Head of caudate nucleus (tissue), 42 donors: ENCODE results near the gene RNF187.
"Not testable (repeated sequence)": the region's sequence is repeated elsewhere in the genome, so short reads cannot be mapped to it uniquely, and the experiment has no call there.

ENCODE experiments used
- DNase-seq, 42 donors: peaks; one replicate each; pipeline versions ENCODE4 v3.0.0 to v3.0.0-alpha.2; 2020 to 2021; ENCODE audit warnings: mixed read lengths in 7 of 42
- intact Hi-C: fragments of 100-400 bp; cut with DNase I; formaldehyde crosslinking; loops from one replicate; pipeline ENCODE4 v1.15.0; 2022

The RNF187 gene

DNA sequence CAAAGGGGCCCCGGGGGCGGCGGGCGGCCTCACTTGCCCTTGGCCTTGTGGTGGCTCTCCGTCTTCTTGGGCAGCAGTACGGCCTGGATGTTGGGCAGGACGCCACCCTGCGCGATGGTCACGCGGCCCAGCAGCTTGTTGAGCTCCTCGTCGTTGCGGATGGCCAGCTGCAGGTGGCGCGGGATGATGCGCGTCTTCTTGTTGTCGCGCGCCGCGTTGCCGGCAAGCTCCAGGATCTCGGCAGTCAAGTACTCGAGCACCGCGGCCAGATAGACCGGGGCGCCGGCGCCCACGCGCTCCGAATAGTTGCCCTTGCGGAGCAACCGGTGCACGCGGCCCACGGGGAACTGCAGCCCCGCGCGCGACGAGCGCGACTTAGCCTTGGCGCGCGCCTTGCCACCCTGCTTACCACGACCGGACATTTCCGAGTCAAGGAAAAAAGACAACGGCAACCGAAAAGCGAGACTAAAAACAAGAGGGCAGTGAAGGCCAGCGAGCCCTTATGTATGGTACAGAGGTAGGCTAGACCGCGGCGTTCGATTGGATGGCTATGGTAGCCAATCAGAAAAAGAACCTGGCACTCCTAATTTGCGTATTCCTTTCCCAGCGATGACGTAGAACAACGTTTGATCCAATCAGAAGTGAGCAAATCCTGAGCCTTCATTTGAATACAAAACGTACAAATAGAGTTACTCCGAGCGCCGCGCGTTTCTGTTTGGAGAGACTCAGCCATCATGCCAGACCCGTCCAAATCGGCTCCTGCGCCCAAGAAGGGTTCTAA, 29.6 kb upstream of the RNF187 start:
- peak; percentile 76 to 97 (median 92) for DNase-seq

DNA sequence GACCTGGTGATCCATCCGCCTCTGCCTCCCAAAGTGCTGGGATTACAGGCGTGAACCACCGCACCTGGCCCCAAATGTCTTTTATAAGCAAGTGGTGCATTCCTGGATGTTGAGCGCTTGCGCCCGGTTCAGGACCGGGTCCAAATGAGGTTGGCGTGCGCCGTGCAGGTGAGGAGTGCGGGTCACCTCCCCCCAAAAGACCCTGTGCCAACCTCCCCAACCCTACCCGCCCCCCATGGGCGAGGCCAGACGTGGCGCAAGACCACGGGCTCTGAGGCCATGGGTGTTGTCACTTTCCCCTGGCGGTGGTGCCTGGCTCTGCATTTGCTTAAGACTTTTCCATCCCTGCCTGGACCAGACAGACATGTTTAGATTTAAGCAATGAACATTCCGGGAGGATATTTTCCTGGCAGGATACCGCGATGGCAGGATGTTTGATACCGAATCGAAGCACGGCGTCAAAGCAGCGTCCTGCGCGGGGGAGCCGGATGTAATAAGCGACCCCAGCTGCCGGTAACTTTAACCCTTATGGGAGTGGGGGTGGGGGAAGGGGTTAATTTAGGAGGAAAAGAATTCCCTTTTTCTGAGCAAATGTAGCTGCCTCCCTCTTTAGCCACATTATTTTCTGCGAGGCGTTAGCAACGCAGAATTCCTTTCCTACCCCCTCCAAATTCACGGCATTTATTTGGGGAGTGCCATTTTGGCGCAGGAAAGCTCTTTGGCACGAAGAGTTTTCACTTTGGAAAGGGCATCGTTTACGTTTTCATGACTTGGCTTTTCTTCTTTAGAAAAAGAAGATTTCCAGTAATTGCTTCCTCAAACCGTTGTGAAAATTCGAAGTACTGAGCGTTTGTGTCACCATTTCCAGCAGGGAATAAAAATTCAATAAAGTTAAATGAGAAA, 27.8 kb upstream of the RNF187 start:
- intact Hi-C loops, result loop anchor here (5.0 kb wide), 1 partner anchor 47 kb away; no protein-coding TSS in a partner anchor
- peak in 41 of 42 donors; percentile 17 to 75 (median 54) for DNase-seq

More for the DNA sequence above, 29.6 kb upstream of the RNF187 start:
- intact Hi-C loops, result loop anchor here (5.0 kb wide), 1 partner anchor 45 kb away; no protein-coding TSS in a partner anchor

DNA sequence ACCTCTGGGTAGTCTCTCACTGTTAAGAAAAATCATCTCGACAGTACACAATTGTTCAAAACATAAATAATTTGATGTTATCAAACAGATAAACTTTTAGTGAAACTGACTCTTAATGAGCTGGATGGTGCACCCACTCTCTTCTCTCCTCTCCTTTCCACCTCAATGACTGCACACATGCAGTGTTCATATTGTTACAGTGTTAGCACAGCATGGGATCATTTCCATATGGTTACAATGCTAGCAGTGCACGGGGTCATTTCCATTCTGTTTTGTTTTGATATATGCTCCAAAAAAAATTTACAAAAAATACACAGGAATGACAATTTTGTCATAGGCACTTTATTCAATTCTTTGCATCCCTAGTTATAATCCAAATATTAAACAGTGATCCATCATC, 26.4 kb upstream of the RNF187 start:
- DNase-seq, result no peak
- intact Hi-C loops, result no loop called here

DNA sequence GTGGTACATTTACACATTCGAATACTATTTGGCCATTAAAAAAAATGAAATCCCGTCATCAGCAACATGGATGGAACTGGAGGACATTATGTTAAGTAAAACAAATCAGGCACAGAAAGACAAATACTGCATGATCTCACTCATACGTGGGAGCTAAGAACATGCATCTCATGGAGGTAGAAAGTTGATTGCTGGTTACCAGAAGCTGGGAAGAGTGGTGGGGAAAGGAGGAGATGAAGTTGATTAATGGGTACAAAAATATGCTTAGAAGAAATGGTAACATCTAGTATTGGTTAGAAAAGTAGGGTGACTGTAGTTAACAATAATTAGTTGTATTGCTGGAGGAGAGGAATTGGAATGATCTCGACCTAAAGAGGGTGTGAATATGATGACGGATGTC, 24.6 kb upstream of the RNF187 start:
- no peak for DNase-seq
- intact Hi-C loops, result no loop called here

DNA sequence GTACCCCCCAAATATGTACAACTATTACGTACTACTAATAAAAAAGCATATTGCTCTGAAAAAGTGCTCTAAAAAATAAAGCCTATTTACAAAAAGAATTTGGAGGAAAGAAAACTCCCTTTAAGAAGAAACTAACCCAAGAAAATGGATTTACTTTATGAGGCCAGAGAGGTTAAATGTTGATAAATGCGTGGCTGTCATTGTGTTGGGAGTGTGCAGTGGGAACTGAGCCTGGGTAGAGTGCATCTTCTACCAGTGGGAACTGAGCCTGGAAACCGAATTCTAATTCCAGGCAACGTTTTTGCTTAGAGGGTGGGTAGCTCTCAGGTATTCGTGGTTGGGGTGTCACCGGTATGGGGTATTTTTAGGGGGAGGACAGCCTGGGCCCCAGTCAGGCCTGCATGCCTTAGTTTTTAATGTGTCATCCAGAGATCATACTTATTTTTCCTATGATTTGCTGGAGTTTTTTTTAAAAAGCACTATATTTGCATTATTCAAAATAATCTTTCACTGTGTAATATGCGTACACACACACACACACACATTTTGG, 24.1 kb upstream of the RNF187 start:
- intact Hi-C loops, result no loop called here
- no peak for DNase-seq

DNA sequence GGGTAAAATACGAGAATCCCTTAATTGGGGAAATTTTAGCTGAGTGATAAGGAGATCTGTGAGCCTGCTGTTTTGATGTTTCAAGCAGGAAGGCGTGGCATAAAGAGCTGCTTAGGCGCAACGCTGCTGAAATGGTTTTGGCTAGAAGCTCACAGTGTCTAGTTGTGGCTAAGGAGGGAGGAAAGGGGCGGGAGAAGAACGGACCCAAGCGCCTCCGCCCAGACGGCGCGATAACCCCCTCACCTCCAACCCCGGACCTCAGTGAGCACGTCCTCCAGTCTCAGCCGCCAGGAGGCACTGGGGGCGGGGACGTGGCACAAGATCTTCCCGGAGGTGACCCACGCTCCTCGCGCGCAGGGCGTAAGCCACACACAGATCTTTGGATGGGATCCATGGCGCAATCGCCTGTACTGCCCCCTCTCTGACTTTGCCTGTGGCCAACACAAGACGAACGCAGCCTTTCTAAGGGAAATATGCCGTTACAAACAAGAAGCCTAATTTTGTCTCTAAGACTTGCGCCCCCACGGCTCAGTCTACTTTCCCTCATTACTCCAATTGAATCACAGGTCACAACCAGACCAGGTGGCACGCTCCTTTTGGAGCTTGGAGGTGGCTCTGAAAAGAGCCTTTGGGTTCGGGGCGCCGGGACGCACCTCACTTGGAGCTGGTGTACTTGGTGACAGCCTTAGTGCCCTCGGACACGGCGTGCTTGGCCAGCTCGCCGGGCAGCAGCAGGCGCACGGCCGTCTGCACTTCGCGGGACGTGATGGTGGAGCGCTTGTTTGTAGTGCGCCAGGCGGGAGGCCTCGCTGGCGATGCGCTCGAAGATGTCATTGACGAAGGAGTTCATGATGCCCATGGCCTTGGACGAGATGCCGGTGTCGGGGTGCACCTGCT, 23.4 kb upstream of the RNF187 start:
- intact Hi-C loops, result no loop called here
- peak in 6 of 42 donors; percentile 16 to 34 (median 28) for DNase-seq

DNA sequence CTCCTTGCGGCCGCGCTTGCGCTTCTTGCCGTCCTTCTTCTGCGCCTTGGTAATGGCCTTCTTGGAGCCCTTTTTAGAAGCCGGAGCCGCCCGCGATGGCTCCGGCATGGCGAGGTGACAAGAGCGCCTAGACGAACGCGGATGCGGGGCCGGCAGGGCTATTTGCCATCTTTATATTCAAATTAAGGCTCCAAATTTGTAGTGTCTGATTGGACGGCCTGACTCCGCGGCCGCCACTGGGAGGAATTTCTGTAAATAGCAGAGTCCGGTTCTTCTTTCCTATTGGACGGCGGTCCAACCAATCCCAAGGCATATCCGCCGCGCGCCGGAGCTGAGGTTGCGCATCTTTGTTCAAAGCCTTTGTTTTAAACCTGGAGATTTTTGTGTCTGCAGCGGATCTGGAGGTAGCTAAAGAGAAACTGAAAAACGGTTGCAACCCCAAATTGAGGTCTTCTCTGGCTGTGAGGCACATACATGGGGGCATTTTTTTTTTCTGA, 22.6 kb upstream of the RNF187 start:
- peak; percentile 80 to 95 (median 88) for DNase-seq
- intact Hi-C loops, result no loop called here

DNA sequence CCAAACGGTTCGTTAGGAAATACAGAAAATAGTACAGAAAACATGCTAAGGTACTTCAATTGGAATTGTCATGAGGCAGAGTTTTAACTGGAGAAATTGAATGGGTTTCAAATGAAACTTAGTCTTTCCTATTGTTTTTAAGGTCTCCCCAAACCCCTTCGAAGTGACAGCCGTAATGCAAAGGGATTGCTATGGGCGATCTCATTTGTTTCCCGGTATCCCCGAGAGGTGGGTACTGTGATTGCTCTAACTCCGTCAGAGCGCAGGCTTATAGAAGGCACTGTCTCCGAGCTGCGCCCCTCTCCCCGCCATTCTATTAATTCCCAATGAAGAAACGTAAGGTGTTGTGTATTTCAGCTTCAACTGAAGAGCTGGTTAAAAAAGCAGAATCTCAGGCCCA, 22.0 kb upstream of the RNF187 start:
- intact Hi-C loops, result no loop called here
- DNase-seq, result peak in 1 of 42 donors; percentile 8

DNA sequence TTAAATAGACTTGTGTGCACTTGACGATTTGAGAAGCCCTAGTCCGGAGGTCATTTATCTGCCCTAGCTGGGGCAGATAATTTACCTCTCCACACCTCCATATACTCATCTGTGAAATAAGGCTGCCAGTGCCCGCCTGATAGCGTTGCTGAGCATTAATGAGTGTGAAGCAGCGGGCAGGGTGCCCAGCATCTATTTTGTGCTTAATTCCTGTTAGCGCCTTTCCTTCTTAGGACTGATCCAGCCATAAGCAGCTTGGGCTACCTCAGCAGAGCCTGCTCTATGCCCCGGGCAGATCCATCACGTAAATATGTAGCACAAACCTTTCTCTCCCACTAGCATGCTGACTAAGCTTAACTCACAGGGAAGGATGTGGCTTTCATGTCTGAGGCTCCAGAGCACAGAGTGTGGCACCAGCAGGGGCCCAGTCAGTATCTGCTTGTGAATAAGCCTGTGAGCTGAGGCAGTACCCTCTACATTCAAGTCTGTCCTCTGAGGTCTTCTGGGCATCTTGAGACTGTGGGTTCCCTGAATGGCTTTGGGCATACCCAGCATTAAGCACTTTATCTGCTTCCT, 21.5 kb upstream of the RNF187 start:
- intact Hi-C loops, result no loop called here
- peak in 1 of 42 donors; percentile 32 for DNase-seq

DNA sequence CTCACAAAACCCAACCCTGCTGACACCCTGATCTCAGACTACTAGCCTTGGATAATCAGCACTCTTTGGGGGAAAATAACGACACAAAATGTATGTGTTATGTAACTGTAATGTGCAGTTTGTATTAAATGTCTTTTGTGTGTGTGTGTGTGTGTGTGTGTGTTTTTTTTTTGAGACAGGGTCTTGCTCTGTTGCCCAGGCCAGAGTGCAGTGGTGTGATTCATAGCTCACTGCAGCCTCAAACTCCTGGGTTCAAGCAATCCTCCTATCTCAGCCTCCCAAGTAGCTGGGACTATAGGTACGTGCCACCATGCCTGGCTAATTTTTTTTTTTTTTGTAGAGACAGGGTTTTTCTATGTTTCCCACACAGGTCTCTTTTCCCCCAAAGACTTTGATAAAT, 19.0 kb upstream of the RNF187 start:
- intact Hi-C loops, DNase-seq: not testable (repeated sequence)

DNA sequence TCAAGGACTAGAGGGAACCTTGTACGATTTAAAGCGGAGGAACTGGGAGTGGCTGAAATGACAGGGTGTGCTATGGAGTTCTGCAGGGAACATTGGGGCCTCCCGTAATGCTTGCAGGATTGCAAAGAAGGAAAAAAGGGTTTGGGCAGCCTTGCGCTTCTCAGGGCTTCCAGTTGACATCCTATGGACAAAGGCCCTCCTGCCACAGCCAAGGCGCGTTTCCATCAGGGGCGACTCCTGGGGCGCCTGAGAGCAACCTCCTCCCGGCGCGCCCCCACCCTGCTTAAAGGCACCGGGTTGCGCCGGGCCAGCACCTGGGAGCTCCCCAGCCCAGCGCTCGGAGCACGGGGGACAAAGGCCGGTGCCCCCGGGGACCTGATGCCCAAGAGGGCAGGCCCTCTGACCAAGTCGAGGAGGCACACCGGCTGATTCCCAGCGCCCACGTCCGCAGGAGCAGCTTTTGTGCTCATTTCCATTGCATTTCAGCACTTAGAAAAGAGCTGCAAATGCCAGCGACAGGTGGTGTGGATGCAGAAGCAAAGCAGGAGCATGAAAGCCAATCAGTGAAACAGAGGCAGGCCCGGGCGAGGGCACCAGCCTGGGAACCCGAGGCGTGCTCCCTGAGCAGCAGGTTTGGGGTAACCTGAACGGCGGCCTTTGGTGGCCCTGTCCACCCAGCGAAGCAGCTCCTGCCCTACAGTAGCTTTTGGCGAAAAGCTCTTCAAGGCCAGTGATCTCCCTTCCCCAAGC, 17.6 kb upstream of the RNF187 start:
- peak in 1 of 42 donors; percentile 39 for DNase-seq

DNA sequence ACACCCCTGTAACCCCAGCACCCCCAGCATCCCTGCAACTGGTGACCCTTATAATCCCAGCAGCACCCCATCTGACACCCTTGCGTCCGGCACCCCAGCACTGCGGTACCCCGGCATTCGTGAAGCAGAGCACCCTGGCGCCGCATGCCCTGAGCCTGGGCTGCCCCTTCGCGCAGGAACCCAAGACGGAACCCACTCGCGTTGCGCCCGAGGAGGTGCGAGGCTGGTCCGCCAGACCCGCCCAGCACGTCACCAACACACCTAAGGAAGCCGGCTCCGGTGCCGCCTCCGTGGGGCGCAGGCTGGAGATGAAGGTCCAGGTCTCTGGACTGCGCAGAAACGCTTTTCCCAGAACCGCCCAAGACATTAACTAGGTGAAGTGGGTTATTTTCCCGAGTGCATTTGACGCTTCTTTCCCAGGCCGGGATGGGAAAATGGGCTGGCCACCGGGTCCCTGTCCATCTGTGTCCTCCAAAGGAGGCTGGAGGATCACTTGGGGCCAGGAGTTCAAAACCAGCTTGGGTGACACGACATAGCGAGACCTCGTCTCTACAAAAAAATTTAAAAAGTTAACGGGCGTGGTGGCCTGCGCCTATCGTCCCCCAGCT, 15.9 kb upstream of the RNF187 start:
- intact Hi-C loops, result no loop called here
- DNase-seq, result peak in 1 of 42 donors; percentile 25

More for the DNA sequence above, 17.6 kb upstream of the RNF187 start:
- intact Hi-C loops, result no loop called here

DNA sequence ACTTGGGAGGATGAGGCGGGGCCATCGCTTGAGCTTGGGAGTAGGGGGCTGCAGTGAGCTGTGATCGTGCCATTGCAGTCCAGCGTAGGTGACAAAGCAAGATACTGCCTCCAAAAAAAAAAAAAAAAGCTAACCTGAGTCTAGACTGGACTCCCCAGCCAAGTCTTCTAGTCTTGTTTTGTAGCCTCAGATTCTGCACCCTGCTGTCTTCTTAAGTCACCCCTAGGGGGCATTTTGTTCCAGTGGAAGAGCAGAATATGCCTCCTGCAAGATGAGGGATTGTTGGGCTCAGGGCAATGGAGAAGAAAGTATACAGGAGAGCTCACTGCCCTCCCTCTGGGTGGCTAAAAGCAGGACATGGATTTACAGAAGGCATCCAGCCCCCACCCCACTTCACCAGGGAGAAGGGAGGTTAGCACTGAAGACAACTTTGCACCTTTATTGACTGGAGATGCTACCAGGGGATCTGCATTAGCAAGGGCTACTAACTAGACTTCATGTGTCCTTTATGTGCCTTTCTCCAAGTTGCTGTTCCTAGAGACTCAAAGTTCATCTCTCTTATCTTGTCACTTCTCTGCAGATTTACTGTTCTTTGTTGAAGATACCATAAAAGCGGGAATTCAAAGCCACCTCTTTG, 15.3 kb upstream of the RNF187 start:
- no peak for DNase-seq
- intact Hi-C loops, result no loop called here

DNA sequence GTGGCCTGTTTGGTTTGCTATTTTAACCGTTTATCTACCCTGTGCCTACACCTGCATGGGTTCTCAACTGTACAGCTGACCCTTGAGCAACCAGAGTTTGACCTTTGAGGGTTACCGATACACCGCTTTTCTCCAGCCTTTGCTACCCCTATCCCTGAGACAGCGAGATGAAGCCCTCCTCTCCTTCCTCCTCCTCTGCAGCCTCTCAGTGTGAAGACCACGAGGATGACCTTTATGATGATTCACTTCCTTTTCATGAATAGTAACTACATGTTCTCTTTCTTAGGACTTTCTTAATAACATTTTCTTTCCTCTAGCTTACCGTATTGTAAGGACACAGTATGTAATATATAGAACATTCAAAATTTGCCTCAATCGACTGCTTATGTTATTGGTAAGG, 14.5 kb upstream of the RNF187 start:
- intact Hi-C loops, result no loop called here
- DNase-seq, result no peak

DNA sequence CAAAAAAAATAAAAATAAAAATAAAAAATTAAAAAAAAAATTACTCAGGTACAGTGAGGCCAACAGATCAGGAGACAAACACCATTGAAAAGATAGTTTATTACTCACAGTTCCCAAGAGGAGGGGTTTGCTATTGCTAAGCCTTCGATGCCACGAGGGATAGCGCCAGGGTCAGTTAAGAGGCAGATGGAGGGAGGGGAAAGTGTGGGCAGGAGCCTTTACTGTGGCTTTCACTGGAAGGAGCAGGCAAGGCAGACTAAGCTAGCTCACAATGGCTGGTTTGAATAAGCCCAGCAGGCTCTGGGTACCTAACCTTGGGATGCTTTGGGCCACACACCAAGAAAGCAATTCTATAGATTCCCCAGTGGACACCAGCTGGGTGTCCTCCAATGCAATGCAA, 12.7 kb upstream of the RNF187 start:
- DNase-seq, result peak in 1 of 42 donors; percentile 12
- intact Hi-C loops, result no loop called here

DNA sequence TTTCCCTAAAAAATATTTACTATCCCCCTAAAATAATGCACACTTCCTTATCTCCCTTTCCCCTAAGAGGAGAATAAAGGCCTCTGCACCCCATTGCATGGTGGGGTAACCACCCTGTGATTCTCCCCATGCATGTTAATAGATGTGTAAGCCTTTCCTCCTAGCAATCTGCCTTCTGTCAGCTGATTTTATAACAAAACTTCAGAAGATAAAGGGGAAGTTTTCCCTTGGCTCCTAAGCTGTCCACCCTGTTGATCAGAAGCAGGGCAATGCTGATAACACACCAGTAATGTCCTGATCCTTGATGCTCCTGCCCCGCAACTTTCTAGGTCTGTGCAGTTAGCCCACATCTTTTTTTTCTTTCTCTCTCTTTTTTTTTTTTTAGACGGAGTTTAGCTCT, 11.4 kb upstream of the RNF187 start:
- intact Hi-C loops, result no loop called here
- DNase-seq, result no peak

DNA sequence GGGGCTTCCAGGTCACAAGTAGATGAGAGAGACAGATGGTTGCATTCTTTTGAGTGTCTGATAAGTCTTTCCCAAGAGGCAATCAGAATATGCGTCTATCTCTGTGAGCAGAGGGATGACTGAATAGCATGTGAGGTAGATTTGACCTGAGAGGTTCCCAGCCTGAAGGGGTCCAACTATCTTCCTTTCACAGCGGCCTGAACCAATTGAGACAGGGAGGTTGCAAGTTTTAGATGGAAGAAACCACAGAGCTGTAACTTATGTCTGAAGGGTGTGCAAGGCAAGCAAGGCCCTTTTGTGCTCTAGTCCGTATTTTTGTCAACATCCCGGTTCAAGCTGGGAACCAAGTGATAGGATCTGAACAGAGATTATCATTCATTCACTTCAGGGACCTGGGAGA, 9.9 kb upstream of the RNF187 start:
- DNase-seq, result peak in 1 of 42 donors; percentile 7
- intact Hi-C loops, result no loop called here
